HEK293 (cell line): ENCODE measurements around the gene KATNAL2.

Source experiments
- CTCF ChIP-seq: fragments of 450-650 bp; formaldehyde crosslinking; IDR thresholded peaks from 2 replicates; pipeline ENCODE4 v1.5.1; 2016; ENCODE audit warnings: missing biosample characterization, missing genetic modification characterization
- ZSCAN4 ChIP-seq: fragments of 450-650 bp; formaldehyde crosslinking; IDR thresholded peaks from 2 replicates; pipeline ENCODE4 v1.5.1; 2017; ENCODE audit warnings: missing biosample characterization, missing genetic modification characterization

- no peak for TF ChIP-seq ZSCAN4 (tag by site-specific recombination)
- no peak for TF ChIP-seq CTCF (tag by site-specific recombination)
These were observed 1.4 kb upstream of the KATNAL2 start for GRCh38 chr18:46915800-46916550.
